PC-9 (cell line): ENCODE results near the gene PTPN18.

Source experiments
- EZH2 ChIP-seq: fragments of 200-600 bp; sonication (generic); IDR thresholded peaks from 2 replicates; pipeline ENCODE4 v1.8.0; 2017; ENCODE audit warnings: antibody characterized with exemption, low read depth
- TF ChIP-seq, protein P1 (sequence below): fragments of 200-600 bp; sonication (generic); conservative IDR thresholded peaks from 2 replicates; pipeline ENCODE4 v1.6.1; 2017; ENCODE audit warnings: mixed run types, antibody characterized with exemption, mild to moderate bottlenecking, moderate library complexity

DNA sequence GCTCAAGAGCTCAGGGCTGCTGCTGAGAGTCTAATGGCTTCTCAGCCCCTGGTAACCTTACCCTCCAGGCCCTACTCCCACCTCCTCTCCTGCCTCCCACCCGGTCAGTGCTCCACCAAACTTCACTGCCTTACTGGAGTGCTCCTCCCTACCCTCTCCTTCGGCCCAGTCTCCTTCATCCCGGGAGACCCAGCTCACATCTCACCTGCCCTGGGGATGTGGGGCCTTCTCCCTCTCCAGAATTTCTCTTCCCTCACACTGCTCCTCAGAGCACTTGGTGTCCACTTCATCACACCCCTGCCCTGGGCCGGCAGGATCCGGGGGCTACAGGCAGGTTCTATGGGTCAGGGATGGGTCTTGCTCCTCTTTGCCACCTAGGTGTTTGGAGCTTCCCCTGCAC lies 21.6 kb downstream of the PTPN18 start:
- TF ChIP-seq, protein P1, sequence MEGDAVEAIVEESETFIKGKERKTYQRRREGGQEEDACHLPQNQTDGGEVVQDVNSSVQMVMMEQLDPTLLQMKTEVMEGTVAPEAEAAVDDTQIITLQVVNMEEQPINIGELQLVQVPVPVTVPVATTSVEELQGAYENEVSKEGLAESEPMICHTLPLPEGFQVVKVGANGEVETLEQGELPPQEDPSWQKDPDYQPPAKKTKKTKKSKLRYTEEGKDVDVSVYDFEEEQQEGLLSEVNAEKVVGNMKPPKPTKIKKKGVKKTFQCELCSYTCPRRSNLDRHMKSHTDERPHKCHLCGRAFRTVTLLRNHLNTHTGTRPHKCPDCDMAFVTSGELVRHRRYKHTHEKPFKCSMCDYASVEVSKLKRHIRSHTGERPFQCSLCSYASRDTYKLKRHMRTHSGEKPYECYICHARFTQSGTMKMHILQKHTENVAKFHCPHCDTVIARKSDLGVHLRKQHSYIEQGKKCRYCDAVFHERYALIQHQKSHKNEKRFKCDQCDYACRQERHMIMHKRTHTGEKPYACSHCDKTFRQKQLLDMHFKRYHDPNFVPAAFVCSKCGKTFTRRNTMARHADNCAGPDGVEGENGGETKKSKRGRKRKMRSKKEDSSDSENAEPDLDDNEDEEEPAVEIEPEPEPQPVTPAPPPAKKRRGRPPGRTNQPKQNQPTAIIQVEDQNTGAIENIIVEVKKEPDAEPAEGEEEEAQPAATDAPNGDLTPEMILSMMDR: no peak
- TF ChIP-seq EZH2: no peak
